ENCODE results near the gene MAT2B. TPM values are rescaled to one million over a fixed set of nuclear protein-coding genes. Genes with fewer than 3 reads are reported as not detected.
A peak's percentile ranks its signal among the peaks of the same experiment; 100 is the strongest.

MAT2B gene
- total and polyA plus RNA-seq, 3 experiments from 2014 or later: 101 to 288 (median 102) TPM

- H3K36me3 Mint-ChIP-seq: peaks cover 0 to 5% (median 0%) of the 10 kb centered on the region in 3 donors
- CTCF ChIA-PET: no interaction called here
- peaks cover 0 to 2% (median 0%) of the 10 kb centered on the region in 3 donors for H3K4me1 Mint-ChIP-seq
- H3K4me1 ChIP-seq (ENCODE audit: insufficient read depth, low read length): no peaks in the 10 kb centered on the region
- POLR2A ChIA-PET: no interaction called here
- no peak overlapping the region for H3K4me3 ChIP-seq (ENCODE audit: low read length)
- H3K27ac Mint-ChIP-seq: no peak overlapping the region
- no peaks in the 10 kb centered on the region for H3K36me3 ChIP-seq (ENCODE audit: insufficient read depth, low read length)
- no peak overlapping the region for H3K27ac ChIP-seq (ENCODE audit: low read depth, low read length)
- DNase-seq: no peak
- no peaks in the 10 kb centered on the region for H3K9me3 ChIP-seq (ENCODE audit: low read length)
- H3K4me3 Mint-ChIP-seq: no peak overlapping the region
- H3K27me3 Mint-ChIP-seq: peaks cover 10 to 52% of the 10 kb centered on the region in 2 donors
- peaks cover 0 to 3% (median 2%) of the 10 kb centered on the region in 5 donors for H3K9me3 Mint-ChIP-seq
- H3K27me3 ChIP-seq (ENCODE audit: insufficient read depth, low read length, poor library complexity, severe bottlenecking): no peaks in the 10 kb centered on the region
These were observed 35.3 kb downstream of the MAT2B start for GRCh38 chr5:163540696-163541095.

GRCh38 chr5:163542771-163543170 is 37.4 kb downstream of the MAT2B start:
- Histone ChIP-seq H3K4me1 (ENCODE audit: insufficient read depth, low read length) (no peaks in the 10 kb centered on the region), H3K9me3 (ENCODE audit: low read length) (no peaks in the 10 kb centered on the region), H3K27ac (ENCODE audit: low read depth, low read length) (no peak overlapping the region), H3K4me3 (ENCODE audit: low read length) (no peak overlapping the region), H3K27me3 (ENCODE audit: insufficient read depth, low read length, poor library complexity, severe bottlenecking) (no peaks in the 10 kb centered on the region), H3K36me3 (ENCODE audit: insufficient read depth, low read length) (no peaks in the 10 kb centered on the region)
- Mint-ChIP-seq H3K4me1 (no peaks in the 10 kb centered on the region), H3K27ac (no peak overlapping the region), H3K27me3 (peaks cover 7 to 48% of the 10 kb centered on the region in 2 donors), H3K36me3 (no peaks in the 10 kb centered on the region), H3K4me3 (no peak overlapping the region), H3K9me3 (peaks cover 0 to 2% (median 0%) of the 10 kb centered on the region in 5 donors)
- ChIA-PET POLR2A (no interaction called here), CTCF (no interaction called here)
- DNase-seq: no peak

GRCh38 chr5:163544041-163544440 is 38.6 kb downstream of the MAT2B start:
- DNase-seq: no peak
- no peaks in the 10 kb centered on the region for H3K27me3 ChIP-seq (ENCODE audit: insufficient read depth, low read length, poor library complexity, severe bottlenecking)
- H3K36me3 Mint-ChIP-seq: no peaks in the 10 kb centered on the region
- peaks cover 4 to 5% (median 5%) of the 10 kb centered on the region in 3 donors for H3K4me1 Mint-ChIP-seq
- no peaks in the 10 kb centered on the region for H3K36me3 ChIP-seq (ENCODE audit: insufficient read depth, low read length)
- H3K27ac Mint-ChIP-seq: peak overlapping the region in 1 of 8 donors; percentile 13
- H3K27ac ChIP-seq (ENCODE audit: low read depth, low read length): no peak overlapping the region
- no peaks in the 10 kb centered on the region for H3K9me3 ChIP-seq (ENCODE audit: low read length)
- ChIA-PET CTCF (no interaction called here), POLR2A (no interaction called here)
- no peak overlapping the region for H3K4me3 ChIP-seq (ENCODE audit: low read length)
- H3K9me3 Mint-ChIP-seq: peaks cover 0 to 2% (median 0%) of the 10 kb centered on the region in 5 donors
- H3K4me3 Mint-ChIP-seq: no peak overlapping the region
- H3K27me3 Mint-ChIP-seq: peaks cover 7 to 43% of the 10 kb centered on the region in 2 donors
- H3K4me1 ChIP-seq (ENCODE audit: insufficient read depth, low read length): no peaks in the 10 kb centered on the region

- H3K27me3 ChIP-seq (ENCODE audit: insufficient read depth, low read length, poor library complexity, severe bottlenecking): no peaks in the 10 kb centered on the region
- H3K4me3 ChIP-seq (ENCODE audit: low read length): no peak overlapping the region
- Mint-ChIP-seq H3K4me3 (no peak overlapping the region), H3K27me3 (peaks cover 7 to 35% of the 10 kb centered on the region in 2 donors), H3K36me3 (no peaks in the 10 kb centered on the region), H3K27ac (no peak overlapping the region), H3K9me3 (no peaks in the 10 kb centered on the region), H3K4me1 (peaks cover 4 to 7% (median 5%) of the 10 kb centered on the region in 3 donors)
- H3K36me3 ChIP-seq (ENCODE audit: insufficient read depth, low read length): no peaks in the 10 kb centered on the region
- no peaks in the 10 kb centered on the region for H3K4me1 ChIP-seq (ENCODE audit: insufficient read depth, low read length)
- no peaks in the 10 kb centered on the region for H3K9me3 ChIP-seq (ENCODE audit: low read length)
- CTCF ChIA-PET: no interaction called here
- DNase-seq: no peak
- POLR2A ChIA-PET: no interaction called here
- H3K27ac ChIP-seq (ENCODE audit: low read depth, low read length): no peak overlapping the region
These were observed 39.4 kb downstream of the MAT2B start for GRCh38 chr5:163544836-163545235.

GRCh38 chr5:163548649-163549048 is 43.2 kb downstream of the MAT2B start:
- POLR2A ChIA-PET: no interaction called here
- H3K27ac ChIP-seq (ENCODE audit: low read depth, low read length): no peak overlapping the region
- no peaks in the 10 kb centered on the region for H3K36me3 ChIP-seq (ENCODE audit: insufficient read depth, low read length)
- H3K27ac Mint-ChIP-seq: no peak overlapping the region
- H3K4me1 ChIP-seq (ENCODE audit: insufficient read depth, low read length): no peaks in the 10 kb centered on the region
- H3K27me3 ChIP-seq (ENCODE audit: insufficient read depth, low read length, poor library complexity, severe bottlenecking): no peaks in the 10 kb centered on the region
- no peak for DNase-seq
- no peaks in the 10 kb centered on the region for H3K9me3 Mint-ChIP-seq
- CTCF ChIA-PET: no interaction called here
- no peak overlapping the region for H3K4me3 ChIP-seq (ENCODE audit: low read length)
- H3K9me3 ChIP-seq (ENCODE audit: low read length): no peaks in the 10 kb centered on the region
- peaks cover 4 to 7% (median 5%) of the 10 kb centered on the region in 3 donors for H3K4me1 Mint-ChIP-seq
- peaks cover 0 to 20% of the 10 kb centered on the region in 2 donors for H3K27me3 Mint-ChIP-seq
- peak overlapping the region in 2 of 7 donors; percentile 6 to 36 for H3K4me3 Mint-ChIP-seq
- H3K36me3 Mint-ChIP-seq: no peaks in the 10 kb centered on the region

GRCh38 chr5:163551156-163551555 is 45.7 kb downstream of the MAT2B start:
- POLR2A ChIA-PET: no interaction called here
- H3K9me3 Mint-ChIP-seq: no peaks in the 10 kb centered on the region
- H3K4me1 Mint-ChIP-seq: peaks cover 4 to 7% (median 5%) of the 10 kb centered on the region in 3 donors
- peaks cover 0 to 18% of the 10 kb centered on the region in 2 donors for H3K27me3 Mint-ChIP-seq
- H3K27ac ChIP-seq (ENCODE audit: low read depth, low read length): no peak overlapping the region
- H3K36me3 Mint-ChIP-seq: no peaks in the 10 kb centered on the region
- no peaks in the 10 kb centered on the region for H3K4me1 ChIP-seq (ENCODE audit: insufficient read depth, low read length)
- no peak overlapping the region for H3K4me3 Mint-ChIP-seq
- H3K9me3 ChIP-seq (ENCODE audit: low read length): no peaks in the 10 kb centered on the region
- H3K27me3 ChIP-seq (ENCODE audit: insufficient read depth, low read length, poor library complexity, severe bottlenecking): no peaks in the 10 kb centered on the region
- no peak overlapping the region for H3K27ac Mint-ChIP-seq
- DNase-seq: no peak
- CTCF ChIA-PET: no interaction called here
- H3K4me3 ChIP-seq (ENCODE audit: low read length): no peak overlapping the region
- no peaks in the 10 kb centered on the region for H3K36me3 ChIP-seq (ENCODE audit: insufficient read depth, low read length)

- Mint-ChIP-seq H3K9me3 (peaks cover 0 to 3% (median 0%) of the 10 kb centered on the region in 5 donors), H3K4me3 (no peak overlapping the region), H3K36me3 (no peaks in the 10 kb centered on the region), H3K27ac (no peak overlapping the region), H3K4me1 (peaks cover 4 to 7% (median 5%) of the 10 kb centered on the region in 3 donors), H3K27me3 (peaks cover 6 to 22% of the 10 kb centered on the region in 2 donors)
- Histone ChIP-seq H3K27me3 (ENCODE audit: insufficient read depth, low read length, poor library complexity, severe bottlenecking) (no peaks in the 10 kb centered on the region), H3K27ac (ENCODE audit: low read depth, low read length) (no peak overlapping the region), H3K4me3 (ENCODE audit: low read length) (no peak overlapping the region), H3K36me3 (ENCODE audit: insufficient read depth, low read length) (no peaks in the 10 kb centered on the region), H3K4me1 (ENCODE audit: insufficient read depth, low read length) (no peaks in the 10 kb centered on the region), H3K9me3 (ENCODE audit: low read length) (no peaks in the 10 kb centered on the region)
- ChIA-PET POLR2A (no interaction called here), CTCF (no interaction called here)
- no peak for DNase-seq
These were observed 47.1 kb downstream of the MAT2B start for GRCh38 chr5:163552536-163552935.

GRCh38 chr5:163561339-163561738 is 55.9 kb downstream of the MAT2B start:
- Mint-ChIP-seq H3K27me3 (peaks cover 19 to 55% of the 10 kb centered on the region in 2 donors), H3K9me3 (peaks cover 0 to 3% (median 0%) of the 10 kb centered on the region in 5 donors), H3K27ac (no peak overlapping the region), H3K36me3 (no peaks in the 10 kb centered on the region), H3K4me3 (no peak overlapping the region), H3K4me1 (peaks cover 16 to 17% (median 17%) of the 10 kb centered on the region in 3 donors)
- no peak overlapping the region for H3K4me3 ChIP-seq (ENCODE audit: low read length)
- peaks cover 15% of the 10 kb centered on the region for H3K27me3 ChIP-seq (ENCODE audit: insufficient read depth, low read length, poor library complexity, severe bottlenecking)
- no peak for DNase-seq
- POLR2A ChIA-PET: no interaction called here
- H3K36me3 ChIP-seq (ENCODE audit: insufficient read depth, low read length): no peaks in the 10 kb centered on the region
- peaks cover 12% of the 10 kb centered on the region for H3K4me1 ChIP-seq (ENCODE audit: insufficient read depth, low read length)
- H3K9me3 ChIP-seq (ENCODE audit: low read length): no peaks in the 10 kb centered on the region
- CTCF ChIA-PET: no interaction called here
- no peak overlapping the region for H3K27ac ChIP-seq (ENCODE audit: low read depth, low read length)

Measured in CD8-positive, alpha-beta memory T cell (primary cell).